ENCODE results near the gene LPP. TPM values are rescaled to one million over a fixed set of nuclear protein-coding genes. Genes with fewer than 3 reads are reported as not detected.

LPP gene
- total RNA-seq, 1 donor from 2014 or later, result 96.7 TPM

DNA sequence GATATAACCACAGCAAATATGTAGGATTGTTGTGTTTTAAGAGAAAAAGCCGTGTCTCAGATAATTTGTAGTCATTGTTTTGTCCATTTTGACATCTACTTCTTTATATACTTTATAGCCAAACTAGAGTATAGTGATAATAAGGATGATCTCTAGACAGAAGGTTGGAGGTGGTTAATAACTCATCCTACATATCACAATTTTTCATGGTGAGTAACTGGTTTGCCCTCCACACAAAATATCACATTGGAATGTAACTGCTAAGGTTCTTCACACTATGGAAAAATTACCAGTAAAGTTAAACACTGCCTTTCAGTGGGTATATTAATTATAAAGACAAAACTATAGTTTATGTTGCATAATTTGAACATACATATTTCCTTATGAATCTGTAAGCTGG lies 380.7 kb downstream of the LPP start:
- peaks cover 5% of the 10 kb centered on the region for H3K4me1 Mint-ChIP-seq (ENCODE audit: unreplicated experiment)
- peaks cover 4% of the 10 kb centered on the region for H3K9me3 Mint-ChIP-seq
- no peak overlapping the region for H3K27ac Mint-ChIP-seq
- no peak overlapping the region for H3K4me3 Mint-ChIP-seq
- TF ChIP-seq, protein P1, sequence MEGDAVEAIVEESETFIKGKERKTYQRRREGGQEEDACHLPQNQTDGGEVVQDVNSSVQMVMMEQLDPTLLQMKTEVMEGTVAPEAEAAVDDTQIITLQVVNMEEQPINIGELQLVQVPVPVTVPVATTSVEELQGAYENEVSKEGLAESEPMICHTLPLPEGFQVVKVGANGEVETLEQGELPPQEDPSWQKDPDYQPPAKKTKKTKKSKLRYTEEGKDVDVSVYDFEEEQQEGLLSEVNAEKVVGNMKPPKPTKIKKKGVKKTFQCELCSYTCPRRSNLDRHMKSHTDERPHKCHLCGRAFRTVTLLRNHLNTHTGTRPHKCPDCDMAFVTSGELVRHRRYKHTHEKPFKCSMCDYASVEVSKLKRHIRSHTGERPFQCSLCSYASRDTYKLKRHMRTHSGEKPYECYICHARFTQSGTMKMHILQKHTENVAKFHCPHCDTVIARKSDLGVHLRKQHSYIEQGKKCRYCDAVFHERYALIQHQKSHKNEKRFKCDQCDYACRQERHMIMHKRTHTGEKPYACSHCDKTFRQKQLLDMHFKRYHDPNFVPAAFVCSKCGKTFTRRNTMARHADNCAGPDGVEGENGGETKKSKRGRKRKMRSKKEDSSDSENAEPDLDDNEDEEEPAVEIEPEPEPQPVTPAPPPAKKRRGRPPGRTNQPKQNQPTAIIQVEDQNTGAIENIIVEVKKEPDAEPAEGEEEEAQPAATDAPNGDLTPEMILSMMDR (conservative IDR thresholded peaks at IDR 0.05), result no peak
- peaks cover 7% of the 10 kb centered on the region for H3K36me3 Mint-ChIP-seq
- no peak for DNase-seq (ENCODE audit: extremely low spot score, unreplicated experiment)
- no peaks in the 10 kb centered on the region for H3K27me3 Mint-ChIP-seq

- peaks cover 5% of the 10 kb centered on the region for H3K4me1 Mint-ChIP-seq (ENCODE audit: unreplicated experiment)
- peaks cover 4% of the 10 kb centered on the region for H3K9me3 Mint-ChIP-seq
- no peak for DNase-seq (ENCODE audit: extremely low spot score, unreplicated experiment)
- H3K36me3 Mint-ChIP-seq, result peaks cover 5% of the 10 kb centered on the region
- no peak overlapping the region for H3K4me3 Mint-ChIP-seq
- no peak overlapping the region for H3K27ac Mint-ChIP-seq
- no peaks in the 10 kb centered on the region for H3K27me3 Mint-ChIP-seq
- TF ChIP-seq, protein P1 (conservative IDR thresholded peaks at IDR 0.05), result no peak
Observed at GRCh38 chr3:188537606-188538005, 383.6 kb downstream of the LPP start.

DNA sequence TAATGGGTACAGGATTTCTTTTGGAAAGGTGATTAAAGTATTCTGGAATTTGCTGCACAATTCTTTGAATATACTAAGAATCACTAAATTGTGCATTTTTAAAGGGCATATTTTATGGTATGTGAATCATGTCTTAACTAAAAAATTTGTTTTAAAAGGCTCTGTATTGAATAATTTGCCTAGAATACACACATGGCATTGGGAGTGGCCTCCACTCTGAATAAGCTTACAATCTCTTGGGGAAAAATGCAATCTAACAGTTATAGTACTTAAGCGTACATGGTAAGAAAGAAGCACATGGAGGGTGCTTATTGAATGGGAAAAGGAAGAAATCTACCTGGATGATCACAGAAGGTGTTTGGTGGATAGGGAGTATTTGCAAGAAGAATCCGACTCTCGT lies 385.1 kb downstream of the LPP start:
- H3K27me3 Mint-ChIP-seq, result no peaks in the 10 kb centered on the region
- peaks cover 5% of the 10 kb centered on the region for H3K36me3 Mint-ChIP-seq
- peaks cover 4% of the 10 kb centered on the region for H3K9me3 Mint-ChIP-seq
- DNase-seq (ENCODE audit: extremely low spot score, unreplicated experiment), result no peak
- H3K27ac Mint-ChIP-seq, result no peak overlapping the region
- TF ChIP-seq, protein P1 (conservative IDR thresholded peaks at IDR 0.05), result no peak
- H3K4me3 Mint-ChIP-seq, result no peak overlapping the region
- H3K4me1 Mint-ChIP-seq (ENCODE audit: unreplicated experiment), result peaks cover 5% of the 10 kb centered on the region

- Mint-ChIP-seq H3K27me3 (no peaks in the 10 kb centered on the region), H3K4me1 (ENCODE audit: unreplicated experiment) (peaks cover 5% of the 10 kb centered on the region), H3K36me3 (peaks cover 5% of the 10 kb centered on the region), H3K9me3 (peaks cover 4% of the 10 kb centered on the region), H3K27ac (no peak overlapping the region), H3K4me3 (no peak overlapping the region)
- TF ChIP-seq, protein P1 (conservative IDR thresholded peaks at IDR 0.05), result no peak
- DNase-seq (ENCODE audit: extremely low spot score, unreplicated experiment), result no peak
Observed at GRCh38 chr3:188539631-188540194, 385.8 kb downstream of the LPP start.

GRCh38 chr3:188542196-188542595 lies 388.2 kb downstream of the LPP start:
- no peak overlapping the region for H3K4me3 Mint-ChIP-seq
- H3K27ac Mint-ChIP-seq, result no peak overlapping the region
- peaks cover 6% of the 10 kb centered on the region for H3K36me3 Mint-ChIP-seq
- peaks cover 5% of the 10 kb centered on the region for H3K4me1 Mint-ChIP-seq (ENCODE audit: unreplicated experiment)
- peaks cover 4% of the 10 kb centered on the region for H3K9me3 Mint-ChIP-seq
- H3K27me3 Mint-ChIP-seq, result no peaks in the 10 kb centered on the region
- TF ChIP-seq, protein P1 (conservative IDR thresholded peaks at IDR 0.05), result no peak
- no peak for DNase-seq (ENCODE audit: extremely low spot score, unreplicated experiment)

DNA sequence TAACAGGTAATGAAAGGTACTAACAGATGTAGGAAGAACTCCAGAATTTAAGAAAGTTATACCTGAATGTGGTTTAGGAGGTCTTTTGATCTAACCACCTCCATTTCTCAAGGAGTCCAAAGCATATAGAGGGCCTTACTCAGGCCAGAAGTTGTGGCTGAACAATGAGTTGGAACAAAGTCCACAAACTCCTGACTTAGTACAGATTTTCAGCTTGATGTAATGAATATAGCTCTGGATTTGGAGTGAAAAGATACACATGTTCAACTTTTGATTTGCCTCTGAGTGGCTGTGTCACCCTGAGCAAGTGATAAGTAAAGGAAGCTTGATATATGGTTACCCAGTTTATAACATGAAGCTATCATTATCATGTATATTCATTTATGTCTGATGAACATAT lies 390.1 kb downstream of the LPP start:
- DNase-seq (ENCODE audit: extremely low spot score, unreplicated experiment), result no peak
- Mint-ChIP-seq H3K27ac (no peak overlapping the region), H3K27me3 (no peaks in the 10 kb centered on the region), H3K4me1 (ENCODE audit: unreplicated experiment) (peaks cover 5% of the 10 kb centered on the region), H3K9me3 (peaks cover 4% of the 10 kb centered on the region), H3K4me3 (no peak overlapping the region), H3K36me3 (peaks cover 12% of the 10 kb centered on the region)
- TF ChIP-seq, protein P1 (conservative IDR thresholded peaks at IDR 0.05), result no peak

Measured in type B pancreatic cell (in vitro differentiated cells).